HG02981 (cell line): ENCODE data around the gene CACNA1E.
A peak's percentile ranks its signal among the peaks of the same experiment; 100 is the strongest.

Experiments
- ATAC-seq: cut with Tn5 transposase; IDR thresholded peaks from one replicate; pipeline ENCODE4 v1.9.1; 2021; ENCODE audit warnings: mild to moderate bottlenecking, moderate library complexity; ENCODE audit not compliant: unreplicated experiment

Gene CACNA1E

GRCh38 chr1:181748013-181748412 is 264.7 kb downstream of the CACNA1E start:
- no peak for ATAC-seq

GRCh38 chr1:181754103-181754502 is 270.8 kb downstream of the CACNA1E start:
- ATAC-seq = no peak

- ATAC-seq = no peak
Measured at GRCh38 chr1:181759481-181759880, 276.2 kb downstream of the CACNA1E start.

GRCh38 chr1:181763736-181764135 is 280.4 kb downstream of the CACNA1E start:
- ATAC-seq = no peak

GRCh38 chr1:181765451-181766026 is 282.2 kb downstream of the CACNA1E start:
- ATAC-seq = no peak

GRCh38 chr1:181767001-181767708 is 283.8 kb downstream of the CACNA1E start:
- no peak for ATAC-seq

- ATAC-seq = peak; percentile 57
Measured at GRCh38 chr1:181768211-181768929, 285.1 kb downstream of the CACNA1E start.

- no peak for ATAC-seq
Measured at GRCh38 chr1:181768930-181769280, 285.6 kb downstream of the CACNA1E start.

GRCh38 chr1:181769846-181770245 is 286.5 kb downstream of the CACNA1E start:
- no peak for ATAC-seq

- no peak for ATAC-seq
Measured at GRCh38 chr1:181772714-181773113, 289.4 kb downstream of the CACNA1E start.

- ATAC-seq = no peak
Measured at GRCh38 chr1:181776044-181776443, 292.7 kb downstream of the CACNA1E start.

- no peak for ATAC-seq
Measured at GRCh38 chr1:181777286-181777685, 294.0 kb downstream of the CACNA1E start.

- ATAC-seq = no peak
Measured at GRCh38 chr1:181777812-181778211, 294.5 kb downstream of the CACNA1E start.

GRCh38 chr1:181778640-181779260 is 295.4 kb downstream of the CACNA1E start:
- no peak for ATAC-seq

- ATAC-seq = no peak
Measured at GRCh38 chr1:181779343-181779742, 296.0 kb downstream of the CACNA1E start.

GRCh38 chr1:181783208-181783607 is 299.9 kb downstream of the CACNA1E start:
- no peak for ATAC-seq

GRCh38 chr1:181784039-181784683 is 300.8 kb downstream of the CACNA1E start:
- no peak for ATAC-seq

- no peak for ATAC-seq
Measured at GRCh38 chr1:181789395-181789794, 306.1 kb downstream of the CACNA1E start.

GRCh38 chr1:181791721-181792120 is 308.4 kb downstream of the CACNA1E start:
- no peak for ATAC-seq

- ATAC-seq = no peak
Measured at GRCh38 chr1:181793831-181794230, 310.5 kb downstream of the CACNA1E start.

- ATAC-seq = no peak
Measured at GRCh38 chr1:181794332-181794731, 311.0 kb downstream of the CACNA1E start.
